Thyroid gland (tissue), 4 donors: ENCODE results near the gene IFNGR1.

ENCODE experiments used
- POLR2A ChIP-seq, 2 donors: fragments of 450-650 bp; IDR thresholded peaks; one replicate each; pipeline ENCODE4 v1.6.1; 2017; ENCODE audit warnings: antibody characterized with exemption in 2 of 2, mild to moderate bottlenecking in 2 of 2, moderate library complexity in 1 of 2
- TF ChIP-seq, protein P1 (sequence below), 6 experiments: fragments of 200-600 bp in 3 of 6; fragments of 450-650 bp in 3 of 6; sonication (generic) in 3 of 6; IDR thresholded peaks; one replicate each; pipeline ENCODE4 v1.5.1; 2016 to 2019; ENCODE audit warnings: antibody characterized with exemption in 6 of 6, mild to moderate bottlenecking in 2 of 6, inconsistent platforms in 1 of 6, moderate library complexity in 1 of 6

DNA sequence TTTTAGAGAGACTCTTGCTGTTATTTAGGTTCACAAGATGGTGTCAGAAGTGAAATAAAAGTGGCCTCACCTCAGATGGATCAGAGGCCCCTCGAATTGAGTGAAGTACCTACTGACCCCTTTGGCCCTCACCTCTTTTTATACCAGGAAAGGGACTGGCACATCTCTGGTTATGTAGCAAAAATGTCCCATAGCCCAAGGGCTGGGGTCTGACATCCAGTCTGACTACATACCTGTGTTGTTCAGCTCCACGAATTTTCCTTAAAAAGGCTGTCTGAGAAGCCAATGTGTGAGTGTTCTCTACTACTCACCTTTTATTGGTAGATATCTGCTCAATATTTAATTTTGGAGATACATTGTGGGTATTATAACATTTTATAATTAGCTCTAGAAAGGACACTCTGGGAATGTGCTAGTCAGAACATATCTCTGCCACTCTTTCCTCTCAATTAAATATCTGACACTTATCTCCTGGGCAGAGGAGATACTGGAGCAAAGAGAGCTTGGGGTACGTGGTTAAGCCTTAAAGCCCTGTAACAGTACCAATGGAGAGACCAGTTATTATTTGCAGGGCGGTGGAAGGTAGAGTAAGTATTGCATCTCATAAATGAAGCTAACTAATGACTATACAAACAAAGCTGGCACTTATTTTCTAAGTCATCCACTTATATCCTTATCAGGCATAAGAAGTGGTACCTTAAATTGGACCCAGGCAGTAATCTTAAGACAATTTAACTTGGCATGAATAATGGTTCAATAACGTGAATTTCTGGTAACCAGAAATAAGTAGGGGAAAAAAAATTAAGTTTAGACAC is 25.7 kb downstream of the IFNGR1 start:
- TF ChIP-seq, protein P1, sequence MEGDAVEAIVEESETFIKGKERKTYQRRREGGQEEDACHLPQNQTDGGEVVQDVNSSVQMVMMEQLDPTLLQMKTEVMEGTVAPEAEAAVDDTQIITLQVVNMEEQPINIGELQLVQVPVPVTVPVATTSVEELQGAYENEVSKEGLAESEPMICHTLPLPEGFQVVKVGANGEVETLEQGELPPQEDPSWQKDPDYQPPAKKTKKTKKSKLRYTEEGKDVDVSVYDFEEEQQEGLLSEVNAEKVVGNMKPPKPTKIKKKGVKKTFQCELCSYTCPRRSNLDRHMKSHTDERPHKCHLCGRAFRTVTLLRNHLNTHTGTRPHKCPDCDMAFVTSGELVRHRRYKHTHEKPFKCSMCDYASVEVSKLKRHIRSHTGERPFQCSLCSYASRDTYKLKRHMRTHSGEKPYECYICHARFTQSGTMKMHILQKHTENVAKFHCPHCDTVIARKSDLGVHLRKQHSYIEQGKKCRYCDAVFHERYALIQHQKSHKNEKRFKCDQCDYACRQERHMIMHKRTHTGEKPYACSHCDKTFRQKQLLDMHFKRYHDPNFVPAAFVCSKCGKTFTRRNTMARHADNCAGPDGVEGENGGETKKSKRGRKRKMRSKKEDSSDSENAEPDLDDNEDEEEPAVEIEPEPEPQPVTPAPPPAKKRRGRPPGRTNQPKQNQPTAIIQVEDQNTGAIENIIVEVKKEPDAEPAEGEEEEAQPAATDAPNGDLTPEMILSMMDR (IDR thresholded peaks at IDR 0.05) = no peak
- TF ChIP-seq POLR2A (IDR thresholded peaks at IDR 0.05) = no peak
